ENCODE measurements around the gene IAH1.

The IAH1 gene

DNA sequence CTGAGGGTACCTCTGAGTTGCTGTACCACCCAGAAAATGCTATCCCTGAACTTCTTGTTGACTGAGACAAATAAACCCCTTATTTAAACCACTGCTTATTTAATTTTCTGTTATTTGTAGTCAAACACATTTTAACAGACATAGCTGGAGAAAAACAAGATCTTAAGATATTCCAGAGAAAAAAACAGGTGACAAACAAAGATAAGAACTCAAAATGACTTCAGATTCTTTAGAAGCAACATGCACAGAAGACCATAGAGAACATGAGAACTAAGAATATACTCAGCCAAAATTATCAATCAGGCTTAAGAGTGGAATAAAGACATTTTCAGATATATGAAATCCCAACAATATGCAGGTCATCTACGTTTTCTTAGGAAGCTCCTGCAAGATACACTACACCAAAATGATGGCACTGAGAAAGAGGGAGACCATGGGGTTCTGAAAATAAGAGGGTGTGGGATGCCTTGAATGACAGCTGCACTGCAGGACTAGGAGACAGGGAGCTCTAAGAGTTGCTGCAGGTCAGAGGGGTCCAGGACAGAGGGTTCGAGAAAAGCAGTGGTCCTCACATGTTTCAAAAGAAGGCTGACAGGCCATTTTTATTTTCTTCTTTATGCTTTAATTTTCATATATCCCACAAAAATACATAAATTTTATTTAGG lies 42.9 kb downstream of the IAH1 start:
- Histone ChIP-seq H3K4me3 (ENCODE audit: low read depth, low read length) (no peak overlapping the region), H3K27me3 (no peaks in the 10 kb centered on the region), H3K4me1 (no peaks in the 10 kb centered on the region), H3K36me3 (peaks cover 45% of the 10 kb centered on the region), H3K9me3 (no peaks in the 10 kb centered on the region)
- TF ChIP-seq, protein P1, sequence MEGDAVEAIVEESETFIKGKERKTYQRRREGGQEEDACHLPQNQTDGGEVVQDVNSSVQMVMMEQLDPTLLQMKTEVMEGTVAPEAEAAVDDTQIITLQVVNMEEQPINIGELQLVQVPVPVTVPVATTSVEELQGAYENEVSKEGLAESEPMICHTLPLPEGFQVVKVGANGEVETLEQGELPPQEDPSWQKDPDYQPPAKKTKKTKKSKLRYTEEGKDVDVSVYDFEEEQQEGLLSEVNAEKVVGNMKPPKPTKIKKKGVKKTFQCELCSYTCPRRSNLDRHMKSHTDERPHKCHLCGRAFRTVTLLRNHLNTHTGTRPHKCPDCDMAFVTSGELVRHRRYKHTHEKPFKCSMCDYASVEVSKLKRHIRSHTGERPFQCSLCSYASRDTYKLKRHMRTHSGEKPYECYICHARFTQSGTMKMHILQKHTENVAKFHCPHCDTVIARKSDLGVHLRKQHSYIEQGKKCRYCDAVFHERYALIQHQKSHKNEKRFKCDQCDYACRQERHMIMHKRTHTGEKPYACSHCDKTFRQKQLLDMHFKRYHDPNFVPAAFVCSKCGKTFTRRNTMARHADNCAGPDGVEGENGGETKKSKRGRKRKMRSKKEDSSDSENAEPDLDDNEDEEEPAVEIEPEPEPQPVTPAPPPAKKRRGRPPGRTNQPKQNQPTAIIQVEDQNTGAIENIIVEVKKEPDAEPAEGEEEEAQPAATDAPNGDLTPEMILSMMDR (IDR thresholded peaks at IDR 0.05; ENCODE audit: low read depth, low read length): no peak
- no peak for DNase-seq

DNA sequence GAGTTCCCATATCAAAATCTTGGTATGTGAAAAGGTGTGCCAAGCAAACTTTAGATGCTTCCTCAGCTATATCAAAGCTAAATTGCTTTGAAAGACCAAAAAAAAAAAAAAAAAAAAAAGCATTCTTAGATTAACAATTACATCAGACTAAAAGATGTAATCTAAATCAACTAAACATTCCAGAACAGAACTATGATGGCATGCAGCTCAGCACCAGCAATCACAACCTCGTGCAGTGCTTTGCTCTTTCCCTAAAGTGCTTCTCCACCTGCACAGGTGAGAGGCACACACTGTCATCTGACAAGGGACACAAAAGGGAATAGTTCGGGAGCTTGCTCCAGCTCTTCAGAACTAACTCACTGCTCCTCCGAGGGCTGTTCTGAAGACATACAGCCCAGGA lies 43.8 kb downstream of the IAH1 start:
- no peak for DNase-seq
- Histone ChIP-seq H3K36me3 (peaks cover 40% of the 10 kb centered on the region), H3K4me1 (no peaks in the 10 kb centered on the region)

DNA sequence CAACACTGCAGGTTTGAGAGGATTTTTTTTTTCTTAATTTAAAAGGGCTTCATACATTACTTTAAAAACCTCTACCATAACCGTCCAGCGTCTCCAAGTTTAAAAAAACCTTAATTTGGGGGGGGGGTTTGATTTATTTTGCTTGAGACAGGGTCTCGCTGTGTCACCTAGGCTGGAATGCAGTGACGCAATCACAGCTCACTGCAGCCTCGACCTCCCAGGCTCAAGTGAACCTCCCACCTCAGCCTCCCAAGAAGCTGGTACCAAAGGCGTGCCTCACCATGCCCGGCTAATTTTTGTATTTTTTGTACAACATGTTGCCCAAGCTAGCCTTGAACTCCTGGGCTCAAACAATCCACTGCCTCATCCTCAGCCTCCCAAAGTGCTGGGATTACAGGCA lies 44.4 kb downstream of the IAH1 start:
- Histone ChIP-seq H3K9me3 (no peaks in the 10 kb centered on the region), H3K27me3 (no peaks in the 10 kb centered on the region), H3K4me3 (ENCODE audit: low read depth, low read length) (no peak overlapping the region), H3K4me1 (no peaks in the 10 kb centered on the region), H3K36me3 (peaks cover 38% of the 10 kb centered on the region)
- no peak for DNase-seq
- TF ChIP-seq, protein P1 (IDR thresholded peaks at IDR 0.05; ENCODE audit: low read depth, low read length): no peak

More for the DNA sequence above, 43.8 kb downstream of the IAH1 start:
- Histone ChIP-seq H3K27me3 (no peaks in the 10 kb centered on the region), H3K4me3 (ENCODE audit: low read depth, low read length) (no peak overlapping the region), H3K9me3 (no peaks in the 10 kb centered on the region)
- TF ChIP-seq, protein P1 (IDR thresholded peaks at IDR 0.05; ENCODE audit: low read depth, low read length): no peak

DNA sequence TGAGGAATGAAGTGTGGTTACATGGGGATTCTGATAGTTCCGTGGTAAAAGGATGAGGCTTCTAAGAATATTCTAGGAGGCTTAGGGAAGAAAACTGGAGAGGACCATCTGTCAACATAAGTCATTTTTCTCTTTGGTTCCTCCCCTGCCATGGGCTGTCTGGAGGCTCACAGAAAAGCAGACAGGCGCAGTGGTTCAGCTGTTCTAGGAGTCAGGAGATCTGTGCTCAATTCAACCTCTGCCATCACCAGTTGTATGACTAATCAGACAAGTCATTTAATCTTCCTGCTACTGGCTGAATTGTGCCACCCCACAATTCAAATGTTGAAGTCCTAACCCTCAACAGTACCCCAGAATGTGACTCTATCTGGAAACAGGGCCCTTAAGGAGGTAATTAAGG lies 44.9 kb downstream of the IAH1 start:
- Histone ChIP-seq H3K4me1 (no peaks in the 10 kb centered on the region), H3K4me3 (ENCODE audit: low read depth, low read length) (no peak overlapping the region), H3K36me3 (peaks cover 36% of the 10 kb centered on the region), H3K27me3 (no peaks in the 10 kb centered on the region), H3K9me3 (no peaks in the 10 kb centered on the region)
- TF ChIP-seq, protein P1 (IDR thresholded peaks at IDR 0.05; ENCODE audit: low read depth, low read length): no peak
- no peak for DNase-seq

DNA sequence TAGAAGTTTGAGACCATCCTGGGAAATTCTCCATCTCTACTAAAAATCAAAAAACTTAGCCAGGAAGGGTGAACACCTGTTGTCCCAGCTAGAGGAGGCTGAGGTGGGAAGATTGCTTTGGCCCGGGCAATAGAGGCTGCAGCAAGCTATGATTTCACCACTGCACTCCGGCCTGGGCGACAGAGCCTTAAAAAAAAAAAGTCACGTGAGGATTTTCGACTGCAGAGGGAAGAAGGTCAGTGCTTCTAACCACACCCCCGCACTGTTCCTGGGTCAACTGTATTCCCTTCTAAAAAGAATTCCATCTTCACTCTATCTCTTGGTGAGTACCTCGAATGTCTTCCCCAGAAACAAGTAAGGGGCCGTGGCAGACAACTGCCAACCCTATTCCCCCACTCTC lies 49.9 kb downstream of the IAH1 start:
- Histone ChIP-seq H3K9me3 (no peaks in the 10 kb centered on the region), H3K4me3 (ENCODE audit: low read depth, low read length) (no peak overlapping the region), H3K36me3 (peaks cover 38% of the 10 kb centered on the region), H3K27me3 (no peaks in the 10 kb centered on the region), H3K4me1 (no peaks in the 10 kb centered on the region)
- TF ChIP-seq, protein P1 (IDR thresholded peaks at IDR 0.05; ENCODE audit: low read depth, low read length): no peak
- no peak for DNase-seq

DNA sequence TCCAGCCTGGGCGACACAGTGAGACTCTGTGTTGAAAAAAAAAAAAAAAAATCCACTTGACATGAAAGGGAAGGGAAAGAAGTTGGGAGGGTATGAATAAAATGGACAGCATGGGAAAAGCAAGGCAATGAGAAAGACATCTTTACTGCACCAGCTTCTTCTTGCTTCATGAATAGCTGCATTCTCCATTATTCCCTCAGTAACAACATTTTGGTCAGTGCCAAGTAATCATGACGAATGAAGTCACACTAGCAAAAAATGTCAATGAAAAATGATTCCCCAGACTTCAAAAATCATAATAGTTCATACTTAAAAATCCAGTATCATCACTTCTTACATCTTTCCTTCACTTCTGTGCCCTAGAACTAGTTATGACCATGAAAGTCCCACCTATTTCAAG lies 50.9 kb downstream of the IAH1 start:
- H3K4me1 ChIP-seq: no peaks in the 10 kb centered on the region
- peaks cover 35% of the 10 kb centered on the region for H3K36me3 ChIP-seq
- no peaks in the 10 kb centered on the region for H3K27me3 ChIP-seq
- no peak overlapping the region for H3K4me3 ChIP-seq (ENCODE audit: low read depth, low read length)
- DNase-seq: no peak
- TF ChIP-seq, protein P1 (IDR thresholded peaks at IDR 0.05; ENCODE audit: low read depth, low read length): no peak
- no peaks in the 10 kb centered on the region for H3K9me3 ChIP-seq
